ENCODE data around the gene ZMAT5. TPM values are rescaled to one million over a fixed set of nuclear protein-coding genes. Genes with fewer than 3 reads are reported as not detected.

The ZMAT5 gene
- polyA plus RNA-seq, 2 donors: 20.3 to 31.2 TPM

GRCh38 chr22:29706486-29706885, 60.3 kb downstream of the ZMAT5 start:
- Histone ChIP-seq H3K9me3 (ENCODE audit: control insufficient read depth in 2 of 2, insufficient read depth in 1 of 2, low read depth in 1 of 2, low read length in 1 of 2) (no peaks in the 10 kb centered on the region), H3K4me3 (ENCODE audit: low read depth in 1 of 2, low read length in 2 of 2) (no peak overlapping the region), H3K36me3 (ENCODE audit: control insufficient read depth in 2 of 2, insufficient read depth in 2 of 2, low read length in 1 of 2) (no peaks in the 10 kb centered on the region), H3K27me3 (ENCODE audit: control insufficient read depth in 1 of 2, insufficient read depth in 2 of 2, low read length in 2 of 2) (no peaks in the 10 kb centered on the region), H3K27ac (ENCODE audit: low read depth in 2 of 2, low read length in 1 of 2) (no peak overlapping the region), H3K4me1 (ENCODE audit: control insufficient read depth in 2 of 2, insufficient read depth in 2 of 2, low read length in 1 of 2) (peaks cover 0 to 6% of the 10 kb centered on the region in 2 donors)
- 34 to 39% methylated on average over 8 to 9 of the region's 9 CpGs for WGBS, 2 donors

- WGBS, 2 donors: 79 to 82% methylated on average over 7 of the region's 7 CpGs
- no peaks in the 10 kb centered on the region for H3K27me3 ChIP-seq (ENCODE audit: control insufficient read depth in 1 of 2, insufficient read depth in 2 of 2, low read length in 2 of 2)
Measured at GRCh38 chr22:29705651-29706050, 61.2 kb downstream of the ZMAT5 start.

GRCh38 chr22:29704528-29705285, 62.1 kb downstream of the ZMAT5 start:
- Histone ChIP-seq H3K9me3 (ENCODE audit: control insufficient read depth in 2 of 2, insufficient read depth in 1 of 2, low read depth in 1 of 2, low read length in 1 of 2) (no peaks in the 10 kb centered on the region), H3K27me3 (ENCODE audit: control insufficient read depth in 1 of 2, insufficient read depth in 2 of 2, low read length in 2 of 2) (no peaks in the 10 kb centered on the region), H3K4me3 (ENCODE audit: low read depth in 1 of 2, low read length in 2 of 2) (no peak overlapping the region), H3K36me3 (ENCODE audit: control insufficient read depth in 2 of 2, insufficient read depth in 2 of 2, low read length in 1 of 2) (no peaks in the 10 kb centered on the region), H3K27ac (ENCODE audit: low read depth in 2 of 2, low read length in 1 of 2) (no peak overlapping the region), H3K4me1 (ENCODE audit: control insufficient read depth in 2 of 2, insufficient read depth in 2 of 2, low read length in 1 of 2) (peaks cover 0 to 6% of the 10 kb centered on the region in 2 donors)
- WGBS, 2 donors: 23 to 24% methylated on average over 14 of the region's 14 CpGs

More at GRCh38 chr22:29705651-29706050, 61.2 kb downstream of the ZMAT5 start:
- Histone ChIP-seq H3K36me3 (ENCODE audit: control insufficient read depth in 2 of 2, insufficient read depth in 2 of 2, low read length in 1 of 2) (no peaks in the 10 kb centered on the region), H3K4me3 (ENCODE audit: low read depth in 1 of 2, low read length in 2 of 2) (no peak overlapping the region), H3K27ac (ENCODE audit: low read depth in 2 of 2, low read length in 1 of 2) (no peak overlapping the region), H3K4me1 (ENCODE audit: control insufficient read depth in 2 of 2, insufficient read depth in 2 of 2, low read length in 1 of 2) (peaks cover 0 to 6% of the 10 kb centered on the region in 2 donors), H3K9me3 (ENCODE audit: control insufficient read depth in 2 of 2, insufficient read depth in 1 of 2, low read depth in 1 of 2, low read length in 1 of 2) (no peaks in the 10 kb centered on the region)

- H3K36me3 ChIP-seq (ENCODE audit: control insufficient read depth in 2 of 2, insufficient read depth in 2 of 2, low read length in 1 of 2): no peaks in the 10 kb centered on the region
- H3K4me3 ChIP-seq (ENCODE audit: low read depth in 1 of 2, low read length in 2 of 2): no peak overlapping the region
- WGBS, 2 donors: 51 to 66% methylated on average over 7 of the region's 7 CpGs
- peaks cover 0 to 6% of the 10 kb centered on the region in 2 donors for H3K4me1 ChIP-seq (ENCODE audit: control insufficient read depth in 2 of 2, insufficient read depth in 2 of 2, low read length in 1 of 2)
- H3K9me3 ChIP-seq (ENCODE audit: control insufficient read depth in 2 of 2, insufficient read depth in 1 of 2, low read depth in 1 of 2, low read length in 1 of 2): no peaks in the 10 kb centered on the region
- H3K27ac ChIP-seq (ENCODE audit: low read depth in 2 of 2, low read length in 1 of 2): no peak overlapping the region
- H3K27me3 ChIP-seq (ENCODE audit: control insufficient read depth in 1 of 2, insufficient read depth in 2 of 2, low read length in 2 of 2): no peaks in the 10 kb centered on the region
Measured at GRCh38 chr22:29703569-29704195, 63.1 kb downstream of the ZMAT5 start.

GRCh38 chr22:29702931-29703501, 63.8 kb downstream of the ZMAT5 start:
- Histone ChIP-seq H3K27me3 (ENCODE audit: control insufficient read depth in 1 of 2, insufficient read depth in 2 of 2, low read length in 2 of 2) (no peaks in the 10 kb centered on the region), H3K36me3 (ENCODE audit: control insufficient read depth in 2 of 2, insufficient read depth in 2 of 2, low read length in 1 of 2) (no peaks in the 10 kb centered on the region)
- 40 to 52% methylated on average over 19 of the region's 19 CpGs for WGBS, 2 donors

GRCh38 chr22:29702000-29702930, 64.5 kb downstream of the ZMAT5 start:
- H3K9me3 ChIP-seq (ENCODE audit: control insufficient read depth in 2 of 2, insufficient read depth in 1 of 2, low read depth in 1 of 2, low read length in 1 of 2): no peaks in the 10 kb centered on the region
- H3K4me3 ChIP-seq (ENCODE audit: low read depth in 1 of 2, low read length in 2 of 2): no peak overlapping the region
- no peaks in the 10 kb centered on the region for H3K36me3 ChIP-seq (ENCODE audit: control insufficient read depth in 2 of 2, insufficient read depth in 2 of 2, low read length in 1 of 2)
- no peak overlapping the region for H3K27ac ChIP-seq (ENCODE audit: low read depth in 2 of 2, low read length in 1 of 2)
- H3K4me1 ChIP-seq (ENCODE audit: control insufficient read depth in 2 of 2, insufficient read depth in 2 of 2, low read length in 1 of 2): peaks cover 3 to 6% of the 10 kb centered on the region in 2 donors
- 42 to 44% methylated on average over 11 to 14 of the region's 14 CpGs for whole genome bisulfite sequencing, 2 donors
- H3K27me3 ChIP-seq (ENCODE audit: control insufficient read depth in 1 of 2, insufficient read depth in 2 of 2, low read length in 2 of 2): no peaks in the 10 kb centered on the region

More at GRCh38 chr22:29702931-29703501, 63.8 kb downstream of the ZMAT5 start:
- H3K4me1 ChIP-seq (ENCODE audit: control insufficient read depth in 2 of 2, insufficient read depth in 2 of 2, low read length in 1 of 2): peaks cover under 1 to 6% of the 10 kb centered on the region in 2 donors
- H3K4me3 ChIP-seq (ENCODE audit: low read depth in 1 of 2, low read length in 2 of 2): no peak overlapping the region
- H3K27ac ChIP-seq (ENCODE audit: low read depth in 2 of 2, low read length in 1 of 2): no peak overlapping the region
- H3K9me3 ChIP-seq (ENCODE audit: control insufficient read depth in 2 of 2, insufficient read depth in 1 of 2, low read depth in 1 of 2, low read length in 1 of 2): no peaks in the 10 kb centered on the region

GRCh38 chr22:29701155-29701999, 65.4 kb downstream of the ZMAT5 start:
- no peaks in the 10 kb centered on the region for H3K9me3 ChIP-seq (ENCODE audit: control insufficient read depth in 2 of 2, insufficient read depth in 1 of 2, low read depth in 1 of 2, low read length in 1 of 2)
- no peak overlapping the region for H3K27ac ChIP-seq (ENCODE audit: low read depth in 2 of 2, low read length in 1 of 2)
- H3K4me1 ChIP-seq (ENCODE audit: control insufficient read depth in 2 of 2, insufficient read depth in 2 of 2, low read length in 1 of 2): peaks cover 3 to 6% of the 10 kb centered on the region in 2 donors
- H3K4me3 ChIP-seq (ENCODE audit: low read depth in 1 of 2, low read length in 2 of 2): no peak overlapping the region
- no peaks in the 10 kb centered on the region for H3K36me3 ChIP-seq (ENCODE audit: control insufficient read depth in 2 of 2, insufficient read depth in 2 of 2, low read length in 1 of 2)
- H3K27me3 ChIP-seq (ENCODE audit: control insufficient read depth in 1 of 2, insufficient read depth in 2 of 2, low read length in 2 of 2): no peaks in the 10 kb centered on the region
- WGBS, 2 donors: 32 to 34% methylated on average over 14 of the region's 14 CpGs

- H3K4me3 ChIP-seq (ENCODE audit: low read depth in 1 of 2, low read length in 2 of 2): no peak overlapping the region
- H3K27ac ChIP-seq (ENCODE audit: low read depth in 2 of 2, low read length in 1 of 2): no peak overlapping the region
- peaks cover 3 to 6% of the 10 kb centered on the region in 2 donors for H3K4me1 ChIP-seq (ENCODE audit: control insufficient read depth in 2 of 2, insufficient read depth in 2 of 2, low read length in 1 of 2)
- H3K9me3 ChIP-seq (ENCODE audit: control insufficient read depth in 2 of 2, insufficient read depth in 1 of 2, low read depth in 1 of 2, low read length in 1 of 2): no peaks in the 10 kb centered on the region
- H3K36me3 ChIP-seq (ENCODE audit: control insufficient read depth in 2 of 2, insufficient read depth in 2 of 2, low read length in 1 of 2): no peaks in the 10 kb centered on the region
- H3K27me3 ChIP-seq (ENCODE audit: control insufficient read depth in 1 of 2, insufficient read depth in 2 of 2, low read length in 2 of 2): no peaks in the 10 kb centered on the region
- WGBS, 2 donors: 48 to 49% methylated on average over 9 of the region's 9 CpGs
Measured at GRCh38 chr22:29700900-29701154, 66.0 kb downstream of the ZMAT5 start.

Measured in esophagus (tissue), 2 donors.